ENCODE measurements around the gene RDH11. TPM values are rescaled to one million over a fixed set of nuclear protein-coding genes. Genes with fewer than 3 reads are reported as not detected.

RDH11 gene
- total and polyA plus RNA-seq, 8 donors = 6.9 to 71.6 (median 24.8) TPM

GRCh38 chr14:67627519-67627918 is 68.0 kb downstream of the RDH11 start:
- H3K36me3 ChIP-seq = no peaks in the 10 kb centered on the region
- DNase-seq = no peak
- H3K9me3 ChIP-seq = no peaks in the 10 kb centered on the region
- peaks cover 0 to 12% (median 2%) of the 10 kb centered on the region in 4 donors for H3K4me1 ChIP-seq
- no peak overlapping the region for H3K4me3 ChIP-seq
- intact Hi-C loops (cut with DNase I; ENCODE audit: low total_unique reads) = no loop called here
- TF ChIP-seq POLR2A (IDR thresholded peaks at IDR 0.05) (no peak), POLR2AphosphoS5 (IDR thresholded peaks at IDR 0.05) (no peak), CTCF (IDR thresholded peaks at IDR 0.05) (no peak), EP300 (IDR thresholded peaks at IDR 0.05) (no peak)
- no peak overlapping the region for H3K27ac ChIP-seq
- H3K27me3 ChIP-seq = no peaks in the 10 kb centered on the region

Small RNAs within 50 kb of the gene (small RNA-seq; reads per million reads assigned to genes)
- gene AL049779.3 (0 reads per million in 4 donors), gene RN7SL369P (0 reads per million in 4 donors), gene RNA5SP386 (0 reads per million in 4 donors)

Other genes starting within 250 kb of the RDH11 start
- 10 to 100 TPM in 1 of 5 donors, 1 to 10 TPM in 2, under 1 TPM in 1, not detected in 1; 0.14 to 15.6 (median 2.2) TPM for gene TMEM229B, start 207.0 kb downstream of the RDH11 start, total RNA-seq
- 1 to 10 TPM in 1 of 3 donors, under 1 TPM in 2; 0.55 to 1.4 (median 0.76) TPM for gene TMEM229B, start 207.0 kb downstream of the RDH11 start, polyA plus RNA-seq
- gene PLEKHH1, start 162.5 kb downstream of the RDH11 start, total RNA-seq = 100 to 1,000 TPM in 2 of 5 donors, 10 to 100 TPM in 3; 24.0 to 136 (median 46.1) TPM
- gene PLEKHH1, start 162.5 kb downstream of the RDH11 start, polyA plus RNA-seq = 10 to 100 TPM in 1 of 3 donors, 1 to 10 TPM in 2; 3.8 to 10.3 (median 8.8) TPM
- 100 to 1,000 TPM in 1 of 5 donors, 10 to 100 TPM in 3, 1 to 10 TPM in 1; 5.2 to 222 (median 31.6) TPM for gene PIGH, start 95.5 kb downstream of the RDH11 start, total RNA-seq
- gene PIGH, start 95.5 kb downstream of the RDH11 start, polyA plus RNA-seq = 10 to 100 TPM; 10.3 to 23.6 (median 18.5) TPM
- 1 to 10 TPM in 4 of 5 donors, not detected in 1; 1.2 to 9.4 (median 3.9) TPM for gene ARG2, start 75.8 kb downstream of the RDH11 start, total RNA-seq
- 1 to 10 TPM; 2.6 to 4.9 (median 4.0) TPM for gene ARG2, start 75.8 kb downstream of the RDH11 start, polyA plus RNA-seq
- gene VTI1B, start 21.1 kb downstream of the RDH11 start, total RNA-seq = 10 to 100 TPM; 43.0 to 84.3 (median 58.9) TPM
- gene VTI1B, start 21.1 kb downstream of the RDH11 start, polyA plus RNA-seq = 100 to 1,000 TPM in 1 of 3 donors, 10 to 100 TPM in 2; 82.7 to 114 (median 95.1) TPM
- gene RDH12, start 6.1 kb upstream of the RDH11 start, total RNA-seq = 10 to 100 TPM in 1 of 5 donors, 1 to 10 TPM in 1, under 1 TPM in 1, not detected in 2; 0.45 to 15.4 (median 9.9) TPM
- 1 to 10 TPM in 2 of 3 donors, under 1 TPM in 1; 0.95 to 9.3 (median 1.4) TPM for gene RDH12, start 6.1 kb upstream of the RDH11 start, polyA plus RNA-seq
- gene ZFYVE26, start 120.8 kb upstream of the RDH11 start, total RNA-seq = 100 to 1,000 TPM in 1 of 5 donors, 10 to 100 TPM in 4; 11.3 to 201 (median 34.1) TPM
- gene ZFYVE26, start 120.8 kb upstream of the RDH11 start, polyA plus RNA-seq = 1 to 10 TPM; 2.1 to 3.4 (median 2.9) TPM
- gene RAD51B, start 124.0 kb upstream of the RDH11 start, total RNA-seq = 10 to 100 TPM; 12.1 to 30.7 (median 19.3) TPM
- 1 to 10 TPM; 1.8 to 4.6 (median 3.8) TPM for gene RAD51B, start 124.0 kb upstream of the RDH11 start, polyA plus RNA-seq

Measured in stomach (tissue), 9 donors.